Inferior parietal cortex (tissue), 1 donor: ENCODE results near the gene SUPT4H1.

Experiments
- DNase-seq: peaks from one replicate; pipeline ENCODE4 v3.0.0-alpha.2; 2016; ENCODE audit errors: extremely low spot score

SUPT4H1 gene

DNA sequence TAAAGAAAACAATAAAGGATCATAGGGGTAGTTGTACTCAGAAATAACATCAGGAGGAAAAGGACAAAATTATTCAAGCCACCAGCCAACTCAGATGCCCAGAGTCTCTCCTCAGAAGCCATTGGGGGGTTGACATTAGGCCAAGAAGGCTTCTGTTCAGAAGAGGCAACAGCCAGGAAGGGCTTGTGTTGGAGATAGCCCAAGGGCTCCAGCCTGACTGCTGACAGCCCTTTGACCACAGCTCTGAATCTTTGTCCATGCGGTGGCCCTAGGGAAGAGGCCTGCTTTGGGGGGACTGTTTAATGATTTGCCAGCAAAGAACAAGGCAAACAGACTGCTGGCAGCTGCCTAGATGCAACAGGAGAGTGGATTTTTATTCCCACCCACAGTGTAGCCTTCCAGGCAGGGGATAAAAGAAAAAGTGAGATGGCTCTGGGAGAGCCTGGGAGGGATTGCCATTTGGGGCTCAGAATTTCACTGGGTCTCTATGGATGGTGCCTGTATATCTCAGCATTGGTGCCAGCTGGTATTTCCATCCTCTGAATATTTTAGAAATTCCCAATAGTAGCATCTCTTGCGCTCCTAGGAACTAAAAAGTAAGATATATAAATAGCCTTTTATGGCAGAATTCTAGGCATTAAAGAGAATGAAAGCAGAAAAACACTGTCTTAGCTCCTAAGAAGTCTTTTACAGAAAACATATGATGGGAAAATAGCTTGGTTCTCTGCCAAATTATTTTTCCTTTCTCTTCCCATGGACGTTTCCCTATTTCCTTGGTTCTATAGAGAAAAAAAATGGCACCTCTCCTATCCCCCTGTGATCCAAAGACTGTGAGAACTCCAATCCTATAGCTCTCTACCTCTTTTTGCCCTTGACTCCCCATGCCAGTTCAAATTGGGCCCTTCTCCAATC is 29.4 kb upstream of the SUPT4H1 start:
- DNase-seq: no peak

- DNase-seq: no peak
Measured at GRCh38 chr17:58380207-58381123, 28.5 kb upstream of the SUPT4H1 start.

GRCh38 chr17:58379511-58379824 is 27.5 kb upstream of the SUPT4H1 start:
- DNase-seq: no peak

GRCh38 chr17:58378733-58379510 is 26.9 kb upstream of the SUPT4H1 start:
- DNase-seq: no peak

- no peak for DNase-seq
Measured at GRCh38 chr17:58377661-58378060, 25.7 kb upstream of the SUPT4H1 start.

DNA sequence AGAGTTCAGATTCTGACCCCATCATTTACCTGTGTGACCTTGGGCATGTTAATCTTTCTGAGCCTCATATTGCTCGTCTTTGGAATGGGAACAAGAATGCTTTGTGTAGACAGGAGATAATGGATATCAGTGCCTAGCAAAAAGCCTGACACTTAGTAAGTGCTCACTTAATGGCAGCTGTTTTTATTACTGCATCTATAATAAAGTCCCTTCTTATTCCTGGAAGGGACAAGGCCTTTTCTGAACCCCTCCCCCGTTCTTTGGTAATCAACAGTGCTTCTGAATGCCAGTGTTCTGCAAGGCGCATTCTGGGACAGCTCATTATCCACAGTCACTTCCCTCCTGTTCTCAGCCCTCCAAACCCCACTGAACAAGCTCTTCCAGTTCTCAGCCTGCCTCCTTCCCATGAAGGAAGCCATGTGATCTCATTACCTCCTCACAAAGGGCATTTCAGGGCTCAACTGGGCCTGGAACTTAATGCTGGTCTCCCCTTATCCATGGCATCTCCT is 25.1 kb upstream of the SUPT4H1 start:
- DNase-seq: no peak

GRCh38 chr17:58376472-58377000 is 24.5 kb upstream of the SUPT4H1 start:
- no peak for DNase-seq

- no peak for DNase-seq
Measured at GRCh38 chr17:58375811-58376210, 23.8 kb upstream of the SUPT4H1 start.

DNA sequence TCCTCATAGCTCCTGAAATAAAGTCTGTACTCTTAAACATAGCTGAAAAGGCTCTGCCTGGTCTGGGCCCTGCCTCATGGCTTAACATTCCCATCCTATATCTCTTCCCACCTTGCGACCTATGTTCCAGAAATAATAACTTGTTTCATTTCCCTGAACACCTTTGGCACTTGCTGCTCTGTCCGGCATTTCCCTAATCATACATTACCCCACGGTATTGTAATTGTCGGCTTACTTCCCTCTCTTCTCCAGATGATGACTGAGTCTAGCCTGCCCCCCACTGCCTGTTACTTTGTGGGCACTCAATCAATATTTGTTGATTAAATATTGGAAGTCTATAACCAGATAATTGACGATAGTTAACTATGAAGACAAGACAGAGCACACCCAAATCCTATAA is 23.3 kb upstream of the SUPT4H1 start:
- no peak for DNase-seq

DNA sequence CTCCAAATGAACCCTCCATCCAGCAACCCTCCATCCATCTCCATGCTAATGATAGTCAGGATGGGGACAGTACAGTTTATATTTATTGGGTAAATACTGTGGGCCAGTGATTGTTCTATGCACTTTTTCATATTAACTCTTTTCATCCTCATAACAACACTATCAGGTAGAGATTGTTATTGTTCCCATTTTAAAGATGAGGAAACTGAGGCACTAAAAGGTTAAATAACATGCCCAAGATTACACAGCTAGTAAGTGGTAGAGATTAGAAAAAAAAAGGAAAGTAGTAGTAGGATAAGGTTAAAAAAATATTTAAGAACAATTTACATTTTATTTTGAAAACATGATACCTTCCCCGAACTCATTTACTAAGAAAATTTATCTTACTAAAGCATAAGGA is 21.9 kb upstream of the SUPT4H1 start:
- no peak for DNase-seq

- DNase-seq: no peak
Measured at GRCh38 chr17:58373003-58373402, 21.0 kb upstream of the SUPT4H1 start.

DNA sequence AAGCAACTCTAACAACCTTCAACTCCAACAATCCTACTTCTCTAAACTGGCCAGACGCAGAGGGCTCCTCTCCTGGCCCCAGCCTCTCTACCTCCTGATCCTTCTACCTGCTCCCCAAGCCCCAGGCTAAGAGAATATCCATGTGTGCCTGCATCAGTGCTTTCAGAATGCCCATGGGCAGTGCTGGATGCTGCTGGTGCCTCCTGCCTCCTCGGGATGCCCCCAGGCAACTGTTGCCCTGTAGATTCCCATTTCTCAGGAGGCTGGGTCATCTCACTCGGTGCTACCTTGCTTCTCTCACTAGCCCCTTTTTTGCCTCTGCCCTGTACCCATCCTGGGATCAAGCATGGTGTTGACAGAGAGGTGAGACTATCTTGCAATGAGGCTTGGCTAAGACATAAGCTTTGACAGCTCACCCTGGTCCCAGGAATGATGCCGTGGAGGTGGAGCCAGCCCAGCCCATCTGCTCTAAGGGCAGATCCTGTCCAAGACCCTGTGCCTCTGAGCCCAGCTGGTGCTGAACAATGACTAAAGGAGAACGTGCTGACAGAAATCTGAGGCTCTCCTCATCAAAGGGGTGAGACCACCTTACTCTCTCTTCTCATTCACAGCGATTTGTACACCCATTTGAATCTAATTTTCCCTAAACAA is 19.4 kb upstream of the SUPT4H1 start:
- DNase-seq: no peak

DNA sequence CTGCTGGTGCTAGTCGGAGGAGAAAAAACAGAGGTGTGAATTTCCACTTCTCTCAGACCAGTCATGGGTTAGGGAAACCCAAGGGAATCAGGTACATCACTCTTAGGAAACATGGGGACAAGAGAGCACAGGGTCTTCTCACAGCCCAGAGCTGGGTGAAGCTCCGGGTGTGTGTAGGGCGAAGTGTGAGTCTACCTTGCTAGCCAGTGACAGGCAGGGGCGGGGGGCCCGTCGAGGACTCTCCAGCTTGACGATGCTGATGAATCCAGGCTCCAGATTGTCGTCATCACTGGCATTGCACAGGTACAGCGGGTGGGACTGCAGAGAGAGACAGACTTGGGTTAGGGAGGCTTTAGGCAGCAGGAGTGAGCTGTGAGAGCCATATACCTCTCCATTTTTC is 18.7 kb upstream of the SUPT4H1 start:
- DNase-seq: no peak

DNA sequence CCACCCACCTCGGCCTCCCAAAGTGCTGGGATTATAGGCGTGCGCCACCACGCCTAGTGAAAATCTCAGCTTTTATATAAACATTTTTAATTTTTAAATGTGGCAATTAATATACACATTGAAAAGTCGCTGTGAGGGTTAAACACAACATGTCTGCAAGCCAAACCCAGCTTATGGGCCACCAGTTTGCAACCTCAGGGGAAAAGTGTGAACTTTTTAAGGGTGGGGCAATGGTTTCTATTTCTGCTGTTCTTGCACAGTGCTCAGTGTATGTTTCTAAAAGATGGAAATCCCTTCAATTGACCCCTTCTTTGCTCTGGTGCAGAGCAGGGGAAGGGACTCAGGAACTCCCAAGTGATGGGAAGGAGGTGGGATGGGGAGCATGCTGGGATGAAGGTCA is 18.3 kb upstream of the SUPT4H1 start:
- DNase-seq: no peak

DNA sequence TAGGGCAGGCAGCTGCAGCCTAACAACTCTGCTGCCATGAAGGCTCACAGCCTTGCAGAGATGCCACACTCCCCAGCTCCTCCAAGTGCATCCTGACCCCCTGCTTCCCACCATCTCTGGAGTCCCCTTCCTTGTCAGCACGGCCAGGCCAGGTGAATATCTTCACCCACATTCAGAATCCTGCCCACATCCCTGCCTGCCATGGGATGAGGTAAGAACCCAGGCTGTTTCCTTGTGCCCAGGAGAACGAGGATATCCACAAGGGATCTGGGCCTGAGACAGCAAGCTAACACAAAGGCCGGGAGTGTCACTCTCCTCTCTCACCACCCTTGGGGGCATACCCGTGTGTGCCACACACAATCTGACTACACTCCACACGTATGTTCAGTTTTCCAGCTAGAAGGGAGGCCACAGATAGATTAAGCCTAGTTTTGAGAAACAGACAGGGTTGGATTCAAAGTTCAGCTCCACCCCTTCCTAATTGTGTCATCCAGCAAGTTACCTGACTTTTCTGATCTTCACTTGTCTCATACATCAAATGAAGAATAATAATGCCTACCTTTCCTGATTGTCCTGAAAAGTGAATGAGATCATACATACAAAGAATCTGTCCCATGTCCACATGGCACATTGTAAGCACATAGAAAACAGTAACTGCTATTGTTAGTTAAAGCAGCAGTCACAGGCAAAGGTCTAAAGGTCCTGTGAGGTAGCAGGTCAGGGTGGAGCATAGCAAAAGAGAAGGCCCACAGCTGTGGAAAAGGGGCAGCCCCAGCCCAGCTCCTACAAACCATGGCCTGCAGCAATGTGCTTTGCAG is 17.4 kb upstream of the SUPT4H1 start:
- no peak for DNase-seq

DNA sequence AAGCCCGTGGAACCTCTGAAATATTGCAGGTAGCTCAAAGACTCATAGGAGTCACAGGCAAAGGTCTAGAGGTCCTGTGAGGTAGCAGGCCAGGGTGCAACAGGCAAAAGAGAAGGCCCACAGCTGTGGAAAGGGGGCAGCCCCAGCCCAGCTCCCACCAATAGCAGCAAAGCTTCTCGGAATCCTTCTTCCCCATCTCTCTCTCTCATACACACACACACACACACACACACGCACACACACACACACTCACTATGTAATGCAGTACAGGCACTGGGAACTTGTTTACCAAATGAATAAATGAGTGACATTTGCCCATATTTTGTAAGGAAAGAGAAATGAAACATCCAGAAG is 16.8 kb upstream of the SUPT4H1 start:
- no peak for DNase-seq

DNA sequence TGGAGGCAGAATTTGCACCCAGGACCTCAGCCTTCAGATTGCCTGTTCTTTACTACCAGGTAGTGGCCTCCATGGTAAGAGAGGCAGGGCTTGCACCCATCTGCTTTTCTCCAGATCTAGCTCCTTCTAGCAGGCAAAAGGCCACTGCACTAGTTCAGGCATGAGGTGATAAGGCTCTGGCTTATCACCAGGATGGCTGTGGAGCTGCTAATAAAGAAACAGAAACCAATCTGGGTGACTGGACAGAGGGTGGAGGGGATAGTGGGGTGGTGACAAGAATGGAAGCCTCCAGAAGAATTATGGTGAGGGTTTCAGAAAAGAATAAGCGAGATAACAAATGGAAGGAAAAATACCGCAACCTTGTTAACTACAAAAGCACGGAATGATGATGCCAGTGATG is 15.5 kb upstream of the SUPT4H1 start:
- no peak for DNase-seq

- no peak for DNase-seq
Measured at GRCh38 chr17:58365980-58366595, 14.1 kb upstream of the SUPT4H1 start.

DNA sequence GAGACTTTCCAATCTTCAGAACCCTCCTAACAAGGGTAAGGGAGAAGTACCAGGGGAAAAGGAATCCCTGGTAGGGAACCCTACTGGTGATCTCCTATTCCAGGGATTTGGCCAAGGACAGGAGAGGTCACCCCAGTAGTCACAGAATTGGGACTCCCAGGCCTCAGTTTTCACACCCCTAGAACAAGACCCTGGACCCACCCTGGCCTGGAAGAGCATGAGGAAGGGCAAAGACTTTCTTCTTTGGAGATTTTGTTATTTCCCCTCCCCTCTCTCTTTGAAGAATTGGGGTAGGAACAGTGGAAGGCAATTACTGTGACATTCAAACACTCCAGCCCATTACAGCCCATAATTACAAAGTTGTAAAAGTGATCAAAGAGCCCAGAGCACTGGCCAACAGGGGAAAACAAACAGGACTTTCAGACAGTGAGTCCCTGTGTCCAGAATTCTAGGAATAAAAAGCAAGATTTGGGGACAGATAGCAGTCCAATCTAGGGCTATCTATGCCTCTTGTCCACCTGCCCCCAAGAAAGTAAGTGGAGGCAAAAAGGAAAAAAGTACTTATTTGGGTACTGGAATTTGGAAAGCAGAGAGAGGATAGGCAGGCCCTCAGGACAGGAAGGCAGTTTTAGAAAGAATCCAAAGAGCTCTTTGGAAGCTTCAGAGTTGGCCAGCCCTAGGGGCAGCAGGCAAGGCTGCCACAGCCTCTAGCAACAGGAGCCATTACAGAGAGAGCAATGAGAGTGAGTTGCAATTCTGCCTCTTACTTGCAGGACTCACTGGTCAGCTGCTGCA is 13.4 kb upstream of the SUPT4H1 start:
- no peak for DNase-seq
